G401.6 (cell line): ENCODE data around the gene UBA1.
"Not testable (repeated sequence)": the region's sequence is repeated elsewhere in the genome, so short reads cannot be mapped to it uniquely, and the experiment has no call there.

Experiments used
- FAIRE-seq: peaks from 2 replicates; lab custom pipeline; 2012; peaks lifted over from hg19 to GRCh38; lab: Jason Lieb, UNC

The UBA1 gene

GRCh38 chrX:47230136-47230868 is 36.7 kb downstream of the UBA1 start:
- FAIRE-seq: no peak

- no peak for FAIRE-seq
These were observed 37.5 kb downstream of the UBA1 start for GRCh38 chrX:47231167-47231566.

GRCh38 chrX:47232197-47232802 is 38.7 kb downstream of the UBA1 start:
- FAIRE-seq: no peak

GRCh38 chrX:47232803-47233332 is 39.2 kb downstream of the UBA1 start, which contains the start of gene USP11:
Gene USP11, plus strand, starts transcription at chrX:47233009. Its CDS starts 35 bp downstream, at chrX:47233044.
- FAIRE-seq: no peak

GRCh38 chrX:47233333-47234113 is 39.9 kb downstream of the UBA1 start:
- FAIRE-seq: peak; percentile 95

GRCh38 chrX:47234583-47234982 is 41.0 kb downstream of the UBA1 start:
- FAIRE-seq: peak; percentile 3

- no peak for FAIRE-seq
These were observed 42.1 kb downstream of the UBA1 start for GRCh38 chrX:47235691-47236103.

GRCh38 chrX:47239199-47239598 is 45.6 kb downstream of the UBA1 start:
- no peak for FAIRE-seq

GRCh38 chrX:47239898-47240545 is 46.4 kb downstream of the UBA1 start:
- FAIRE-seq: no peak

- FAIRE-seq: no peak
These were observed 47.0 kb downstream of the UBA1 start for GRCh38 chrX:47240619-47241018.

- FAIRE-seq: no peak
These were observed 47.8 kb downstream of the UBA1 start for GRCh38 chrX:47241201-47242011.

- no peak for FAIRE-seq
These were observed 48.7 kb downstream of the UBA1 start for GRCh38 chrX:47242321-47242720.

- no peak for FAIRE-seq
These were observed 49.7 kb downstream of the UBA1 start for GRCh38 chrX:47243351-47243750.

GRCh38 chrX:47244676-47245075 is 51.0 kb downstream of the UBA1 start:
- FAIRE-seq: no peak

- no peak for FAIRE-seq
These were observed 51.5 kb downstream of the UBA1 start for GRCh38 chrX:47245156-47245555.

GRCh38 chrX:47247206-47247998 is 53.8 kb downstream of the UBA1 start:
- no peak for FAIRE-seq

GRCh38 chrX:47247999-47248320 is 54.3 kb downstream of the UBA1 start:
- FAIRE-seq: no peak

- FAIRE-seq: no peak
These were observed 54.9 kb downstream of the UBA1 start for GRCh38 chrX:47248576-47248975.

- no peak for FAIRE-seq
These were observed 56.4 kb downstream of the UBA1 start for GRCh38 chrX:47250017-47250347.

GRCh38 chrX:47257620-47258019 is 64.0 kb downstream of the UBA1 start:
- FAIRE-seq: not testable (repeated sequence)
